ENCODE results near the gene ACOX3.

ACOX3 gene

DNA sequence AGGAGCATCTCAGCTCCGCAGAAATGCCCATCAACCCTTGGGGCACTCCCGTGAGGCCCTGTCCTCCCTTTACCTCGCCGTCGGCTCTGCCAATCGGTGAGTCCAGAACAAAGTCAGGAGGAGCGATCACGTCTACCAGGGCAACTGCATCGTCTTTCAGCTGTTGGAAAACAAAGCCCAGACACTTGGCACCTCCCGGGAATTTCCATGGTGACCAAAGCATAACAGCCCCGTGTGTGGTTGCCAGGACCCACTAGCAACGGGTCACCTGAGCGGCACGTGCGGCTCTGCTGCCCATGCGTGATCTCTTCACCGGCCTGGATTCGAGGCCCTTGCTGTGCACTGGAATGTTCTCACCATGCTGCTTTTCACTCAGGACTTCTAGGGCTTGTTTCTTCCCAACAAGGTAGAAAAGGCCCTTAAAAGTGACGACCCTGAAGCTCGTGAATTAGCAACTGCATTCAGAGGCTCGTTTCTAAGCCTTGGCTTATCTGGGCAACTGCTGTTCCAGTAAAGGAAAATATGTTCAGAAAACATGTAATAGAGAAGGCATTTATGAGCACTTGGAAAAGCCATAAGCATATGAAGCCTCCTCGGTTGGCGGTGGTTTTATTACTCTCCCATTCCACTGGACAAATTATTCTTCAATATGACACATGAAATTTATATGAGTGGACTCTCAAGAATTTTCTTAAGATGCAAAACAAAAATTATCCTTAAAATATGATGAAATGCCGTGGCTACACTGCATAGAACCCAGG is 69.5 kb downstream of the ACOX3 start:
- DNase-seq: no peak

DNA sequence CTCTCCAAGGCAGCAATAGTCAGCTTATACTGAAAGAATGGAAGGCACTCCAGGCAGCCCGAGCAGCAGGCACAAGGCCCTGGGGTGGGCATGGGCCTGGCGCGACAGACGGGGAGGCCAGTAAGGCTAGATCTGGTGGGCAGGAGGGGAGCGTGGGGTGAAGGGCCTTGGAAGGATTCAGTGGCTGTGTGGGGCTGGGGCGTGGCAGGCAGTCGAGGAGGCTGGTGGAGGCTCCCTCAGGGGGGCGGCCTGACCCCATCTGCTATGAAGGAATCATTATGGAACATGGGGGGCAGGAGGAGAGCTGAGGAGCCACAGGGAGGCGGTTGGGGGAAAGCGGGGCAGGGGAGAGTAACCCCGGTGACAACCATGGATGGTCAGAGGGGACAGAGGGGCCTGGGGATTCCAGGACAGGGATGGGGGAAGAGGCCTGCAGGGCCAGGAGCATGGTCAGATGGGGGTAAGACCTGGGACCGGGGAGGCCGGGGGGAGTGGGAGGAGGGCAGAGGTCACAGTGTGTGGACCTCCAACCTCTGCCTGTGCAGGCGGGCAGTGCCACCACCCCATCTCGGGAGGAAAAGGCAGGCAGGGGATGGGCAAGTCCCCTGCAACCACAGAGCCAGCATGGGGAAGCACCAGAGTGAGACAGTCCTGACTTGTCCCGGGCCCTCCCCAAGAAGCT is 70.3 kb downstream of the ACOX3 start:
- DNase-seq: no peak

DNA sequence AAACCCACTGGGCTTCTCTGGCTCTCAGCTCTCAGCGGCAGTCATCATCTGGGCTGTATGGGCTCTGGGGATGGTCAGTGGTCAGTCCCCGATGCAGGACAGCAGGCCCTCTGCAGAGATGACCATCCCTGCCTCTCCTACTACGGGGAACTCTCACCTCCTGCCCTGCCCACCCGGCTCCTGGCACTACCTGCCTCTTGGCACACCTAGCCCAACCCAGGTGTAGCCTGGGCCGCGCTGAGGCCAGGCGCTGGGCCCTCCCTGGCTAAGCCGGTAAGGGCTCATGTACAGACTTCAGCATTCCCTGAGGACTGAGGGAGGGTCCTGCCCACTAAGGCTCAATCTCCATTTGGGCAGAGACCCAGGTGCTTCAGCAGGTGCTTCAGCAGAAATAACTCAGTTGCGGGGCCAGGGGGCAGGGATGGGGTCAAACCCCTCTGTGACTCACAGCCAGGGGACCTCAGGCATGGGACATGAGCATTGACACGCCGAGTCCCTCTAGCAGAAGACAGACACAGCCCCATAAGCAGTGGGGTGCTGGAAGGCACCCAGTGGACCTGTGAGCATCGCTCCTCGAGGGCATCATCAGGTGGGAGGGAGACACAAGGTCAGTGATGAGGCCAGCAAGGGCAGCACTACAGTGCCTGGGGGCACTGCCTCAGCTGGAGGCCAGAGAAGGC is 71.0 kb downstream of the ACOX3 start:
- DNase-seq: no peak

DNA sequence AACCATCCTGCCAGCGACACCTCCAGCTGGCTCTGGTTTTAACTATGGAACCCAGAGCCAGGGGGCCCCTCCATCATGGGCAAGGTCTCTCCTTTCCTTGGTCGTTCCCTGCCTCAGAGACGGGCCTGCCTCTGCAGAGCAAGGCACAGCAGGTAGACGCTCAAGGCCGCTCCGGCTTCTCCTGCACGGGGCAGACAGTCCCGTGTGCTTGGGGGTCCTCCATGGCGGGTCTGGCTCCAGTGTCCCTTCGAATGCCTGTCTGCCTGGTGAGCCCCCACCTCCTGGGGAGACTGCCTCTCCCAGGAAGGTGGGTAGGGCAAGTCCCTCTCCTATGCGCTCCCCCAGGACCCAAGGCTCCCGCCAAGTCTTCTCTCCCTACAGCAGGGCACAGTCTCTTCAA is 71.5 kb downstream of the ACOX3 start:
- no peak for DNase-seq

DNA sequence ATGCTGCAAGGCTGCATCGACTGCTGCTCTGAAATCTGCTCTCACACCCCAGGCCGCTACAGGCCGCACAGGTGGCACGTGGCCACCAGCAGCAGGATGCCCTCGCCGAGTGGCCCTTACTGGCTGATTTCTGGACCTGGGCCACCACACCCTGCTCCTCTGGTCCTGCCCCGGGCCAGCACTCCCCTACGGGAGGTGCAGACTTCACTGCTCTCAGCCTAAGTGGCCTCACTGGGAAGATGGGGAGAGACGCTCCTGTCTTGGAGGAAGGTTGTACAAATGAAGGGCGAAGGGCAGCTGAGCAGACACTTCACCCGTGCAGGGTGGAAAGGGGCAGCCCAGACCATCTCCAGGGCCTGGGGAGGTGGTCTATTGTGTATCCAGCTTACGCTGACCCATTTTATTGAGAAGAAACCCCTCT is 72.5 kb downstream of the ACOX3 start:
- DNase-seq: no peak

DNA sequence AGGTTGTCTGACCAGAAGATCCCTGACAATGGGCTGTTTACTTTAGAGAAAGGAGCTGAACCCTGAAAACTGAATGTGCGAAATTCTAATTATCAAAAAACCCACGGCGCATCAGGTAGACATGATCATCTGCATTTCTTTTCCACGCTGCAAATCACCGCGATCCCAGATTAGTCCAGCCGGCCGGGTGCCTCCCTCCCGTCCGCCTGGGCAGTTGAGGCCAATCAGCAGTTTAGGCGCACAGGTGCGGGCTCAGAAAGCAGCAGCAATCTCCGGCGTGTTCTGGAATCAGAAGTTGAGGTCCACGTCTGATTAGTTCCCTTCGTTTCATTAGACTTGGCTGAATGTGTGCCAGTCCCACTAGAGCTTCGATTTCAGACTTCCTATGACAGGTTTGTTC is 73.9 kb downstream of the ACOX3 start:
- DNase-seq: no peak

DNA sequence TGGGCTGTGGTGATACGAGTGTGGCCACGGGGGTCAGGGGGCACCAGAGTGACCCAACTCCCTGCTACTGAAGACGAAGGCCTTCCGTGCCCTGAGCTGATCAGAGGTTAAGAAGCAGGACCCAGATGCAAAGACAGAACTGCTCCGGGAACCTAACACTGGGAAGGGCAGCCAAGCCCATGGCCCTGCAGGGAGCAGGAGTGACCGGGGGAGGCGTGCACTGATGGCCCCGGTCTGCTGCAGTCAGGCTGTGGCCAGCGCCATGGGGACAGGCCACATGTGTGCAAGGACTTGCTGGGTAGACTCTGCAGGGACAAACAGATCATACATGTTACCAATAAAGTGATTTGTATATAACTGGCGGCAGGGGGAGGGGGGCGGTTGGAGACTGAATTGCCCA is 74.6 kb downstream of the ACOX3 start:
- no peak for DNase-seq

DNA sequence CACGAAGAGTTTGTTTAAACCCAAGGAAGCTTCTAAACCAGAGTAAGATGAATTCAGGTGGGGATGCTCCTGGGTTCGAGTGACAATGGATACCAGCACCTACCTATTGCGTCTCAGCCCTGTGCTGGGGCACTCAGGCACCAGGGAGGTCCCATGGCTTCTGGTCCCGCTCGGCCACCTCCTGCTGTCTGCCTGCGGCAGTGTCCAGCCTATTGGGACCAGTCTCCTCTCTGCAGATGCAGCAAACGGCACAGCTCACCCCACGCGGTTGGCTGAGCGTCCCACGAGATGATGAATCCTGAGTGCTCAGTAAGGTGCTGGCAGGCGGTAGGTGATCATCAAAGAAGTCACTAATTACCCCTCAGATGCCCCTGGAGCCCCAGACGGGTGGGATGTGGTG is 75.2 kb downstream of the ACOX3 start:
- DNase-seq: no peak

DNA sequence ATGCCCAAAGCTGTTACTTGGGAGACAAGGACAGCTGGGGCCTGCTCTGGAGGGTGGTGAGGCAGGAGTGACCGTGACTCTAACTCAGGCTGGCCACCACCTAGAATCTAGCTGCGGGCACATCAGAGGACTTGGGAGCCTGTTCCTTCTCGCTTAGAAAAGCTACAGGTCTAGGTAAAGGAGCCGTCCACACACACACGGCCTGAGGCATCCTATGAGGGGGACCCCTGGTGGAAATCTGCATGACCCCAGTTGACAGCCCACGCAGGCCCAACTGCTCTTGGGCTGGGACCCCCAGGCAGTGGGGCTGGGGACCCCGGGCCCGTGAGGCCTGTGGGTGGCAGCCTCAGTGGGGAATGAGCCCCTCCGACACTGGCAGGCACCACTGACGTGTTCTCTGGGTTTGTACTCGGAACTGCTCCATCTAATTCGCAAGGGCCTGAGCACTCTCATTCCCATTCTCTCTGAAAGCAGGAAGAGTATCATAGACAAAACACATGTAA is 75.6 kb downstream of the ACOX3 start:
- DNase-seq: no peak

DNA sequence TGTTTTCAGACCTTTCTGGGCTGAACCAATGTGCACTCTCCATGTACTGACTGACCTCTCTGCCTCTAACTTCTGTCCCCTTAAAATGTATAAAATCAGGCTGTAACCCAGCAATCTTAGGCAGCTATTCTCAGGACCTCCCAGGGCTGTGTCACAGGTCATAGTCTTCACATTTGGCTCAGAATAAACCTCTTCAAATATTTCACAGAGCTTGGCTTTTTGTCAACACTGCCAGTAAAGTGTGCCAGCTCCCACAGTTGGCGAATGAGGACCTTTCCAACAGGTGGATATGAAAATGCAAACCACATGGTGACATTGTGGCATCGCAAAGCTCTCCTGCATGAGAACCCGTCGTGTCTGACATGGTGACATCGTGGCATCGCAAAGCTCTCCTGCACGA is 76.4 kb downstream of the ACOX3 start:
- DNase-seq: no peak

DNA sequence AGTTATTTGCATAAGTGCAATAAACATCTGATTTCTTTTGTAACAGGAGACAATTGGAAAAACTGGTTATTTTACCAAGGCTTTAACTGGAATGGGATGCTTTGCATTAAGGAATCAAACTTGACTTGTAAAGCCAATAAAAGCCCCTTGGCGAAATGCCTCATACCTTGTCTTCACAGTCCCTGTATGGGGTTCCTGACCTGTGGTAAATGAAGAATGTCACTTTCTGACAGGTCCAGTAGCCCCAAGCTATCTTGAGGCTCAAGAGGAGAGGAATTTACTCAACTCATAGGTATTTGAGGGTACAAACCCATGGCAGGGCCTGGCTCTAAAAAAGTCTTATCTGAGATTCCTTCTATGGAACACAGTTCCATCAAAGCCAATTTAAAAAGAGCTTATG is 78.0 kb downstream of the ACOX3 start:
- peak; percentile 83 for DNase-seq

DNA sequence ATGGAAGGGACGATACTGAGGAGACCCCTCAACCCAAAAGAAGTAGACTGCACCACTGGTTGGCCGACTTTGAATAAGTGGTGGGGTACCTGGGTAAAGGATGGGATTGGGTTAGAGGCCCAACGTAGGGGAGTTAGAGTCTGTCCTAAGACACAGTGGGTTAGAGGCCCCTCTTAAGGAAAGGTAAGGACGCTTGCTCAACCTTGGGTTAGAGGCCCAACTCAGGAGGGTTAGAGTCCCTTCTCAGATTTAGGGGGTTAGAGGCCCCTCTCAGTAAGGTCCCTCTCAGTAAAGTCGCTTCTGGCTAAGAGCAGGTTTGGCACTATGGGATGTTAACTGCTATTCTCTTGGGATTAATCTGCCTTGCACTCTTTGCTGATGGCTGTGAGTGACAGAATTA is 81.3 kb downstream of the ACOX3 start:
- DNase-seq: no peak

DNA sequence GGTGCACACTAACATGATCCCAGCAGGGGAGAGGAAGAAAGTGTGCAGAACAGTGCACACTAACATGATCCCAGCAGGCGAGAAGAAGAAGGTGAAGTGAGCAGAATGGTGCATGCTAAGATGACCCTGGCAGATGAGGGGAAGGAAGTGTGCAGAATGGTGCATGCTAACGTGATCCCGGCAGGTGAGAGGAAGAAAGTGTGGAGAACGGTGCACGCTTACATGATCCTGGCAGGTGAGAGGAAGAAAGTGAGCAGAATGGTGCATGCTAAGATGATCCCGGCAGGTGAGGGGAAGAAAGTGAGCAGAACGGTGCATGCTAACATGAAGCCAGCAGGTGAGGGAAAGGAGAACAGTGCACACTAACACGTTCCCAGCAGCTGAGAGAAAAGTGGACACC is 83.7 kb downstream of the ACOX3 start:
- DNase-seq: no peak

DNA sequence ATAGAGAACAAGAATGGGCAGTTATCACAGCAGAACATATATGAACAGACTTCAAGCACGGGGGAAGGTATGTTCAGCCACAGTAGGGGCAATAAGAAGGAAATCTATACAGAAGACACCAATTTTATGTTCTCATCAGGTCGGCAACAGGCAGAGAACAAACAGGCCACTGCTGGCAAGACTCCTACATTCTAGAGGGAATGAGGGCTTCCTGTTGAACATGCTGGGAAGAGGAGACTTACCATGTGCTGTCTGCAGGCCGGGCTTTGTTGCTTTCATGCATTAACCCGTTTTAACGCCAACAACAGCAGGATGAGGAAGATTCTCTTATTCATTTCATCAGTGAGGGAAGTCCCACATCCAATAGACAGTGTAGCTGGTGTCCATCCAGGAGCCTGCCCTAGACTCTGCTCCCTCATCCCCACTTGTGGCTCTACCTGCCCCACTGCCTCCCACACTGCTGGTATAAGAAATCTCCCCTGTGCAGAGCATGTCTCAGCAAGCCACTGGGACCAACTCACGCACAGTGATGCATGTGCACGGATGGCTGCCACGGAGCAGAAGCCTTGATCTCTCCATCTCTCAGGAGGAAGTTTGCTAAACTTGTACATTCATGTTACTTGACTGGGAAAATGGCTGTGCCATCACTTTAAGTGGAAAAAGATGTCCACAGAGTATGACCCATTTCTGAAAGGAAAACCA is 84.5 kb downstream of the ACOX3 start:
- no peak for DNase-seq

DNA sequence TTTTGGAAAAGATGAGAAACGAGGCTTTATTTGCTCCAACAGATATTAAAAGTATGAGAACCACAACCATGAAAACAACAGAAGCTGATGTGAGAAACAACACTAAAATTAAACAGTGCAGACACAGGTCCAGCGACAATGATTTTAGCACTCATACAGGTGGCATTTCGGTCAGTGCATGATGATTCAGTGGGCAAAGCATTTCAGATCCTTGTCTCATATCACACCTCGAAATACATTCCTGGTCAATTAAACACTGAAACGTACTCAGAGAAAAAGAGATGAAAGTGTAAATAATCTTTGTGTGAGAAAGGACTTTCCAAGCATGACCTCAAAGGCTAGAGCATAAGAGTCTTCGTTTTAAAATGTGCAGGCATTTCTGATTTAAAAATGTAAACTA is 85.2 kb downstream of the ACOX3 start:
- peak; percentile 15 for DNase-seq

DNA sequence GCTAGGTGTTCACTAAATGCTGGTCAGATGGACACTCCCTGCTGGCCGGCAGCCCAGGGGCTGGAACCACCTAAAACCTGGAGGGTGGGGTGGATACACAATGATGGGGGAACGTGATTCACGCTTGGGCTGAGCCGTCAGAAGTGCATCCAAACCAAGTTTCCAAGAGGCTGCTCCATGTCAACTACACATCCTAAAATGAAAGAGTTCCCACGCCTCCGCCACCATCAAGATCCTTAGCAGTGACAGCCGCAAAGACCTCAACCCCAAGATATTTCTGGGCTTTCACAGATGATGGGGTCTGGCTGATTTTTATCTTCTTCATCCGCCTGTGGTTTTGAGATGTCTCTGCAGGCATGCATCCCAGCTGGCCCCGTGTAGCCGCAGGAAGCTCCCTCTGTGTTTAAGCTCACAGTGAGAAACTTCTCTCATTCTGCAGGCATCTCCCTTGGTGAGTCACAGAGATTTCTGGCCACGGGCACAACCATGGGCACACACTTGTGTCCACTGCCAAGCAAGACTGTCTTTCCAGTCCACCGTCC is 86.5 kb downstream of the ACOX3 start:
- peak; percentile 12 for DNase-seq

DNA sequence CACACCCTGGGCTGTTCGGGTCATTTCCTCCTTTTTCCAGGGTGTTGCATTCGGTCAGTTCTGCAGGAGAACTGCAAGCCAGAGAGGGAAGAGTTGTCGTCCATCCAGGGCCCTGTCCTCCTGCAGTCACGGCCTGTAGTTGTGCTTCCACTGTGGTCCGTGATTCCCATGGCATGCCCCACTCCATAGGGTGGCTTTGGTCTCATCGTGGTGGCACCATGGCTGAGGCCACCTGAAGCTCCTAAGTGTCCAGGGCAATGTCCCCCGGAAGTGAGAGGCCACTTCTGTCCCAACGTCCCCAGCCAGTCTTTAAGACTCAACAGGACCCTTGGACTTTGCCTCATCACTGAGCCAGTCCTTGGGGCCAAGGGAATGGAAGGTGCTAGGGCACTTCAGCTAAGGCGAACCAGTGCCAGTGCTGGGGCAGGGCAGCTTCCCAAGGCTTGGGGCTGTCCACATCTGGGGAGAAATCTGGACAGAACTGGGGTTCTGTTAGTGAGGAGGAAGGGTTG is 87.3 kb downstream of the ACOX3 start:
- DNase-seq: no peak

DNA sequence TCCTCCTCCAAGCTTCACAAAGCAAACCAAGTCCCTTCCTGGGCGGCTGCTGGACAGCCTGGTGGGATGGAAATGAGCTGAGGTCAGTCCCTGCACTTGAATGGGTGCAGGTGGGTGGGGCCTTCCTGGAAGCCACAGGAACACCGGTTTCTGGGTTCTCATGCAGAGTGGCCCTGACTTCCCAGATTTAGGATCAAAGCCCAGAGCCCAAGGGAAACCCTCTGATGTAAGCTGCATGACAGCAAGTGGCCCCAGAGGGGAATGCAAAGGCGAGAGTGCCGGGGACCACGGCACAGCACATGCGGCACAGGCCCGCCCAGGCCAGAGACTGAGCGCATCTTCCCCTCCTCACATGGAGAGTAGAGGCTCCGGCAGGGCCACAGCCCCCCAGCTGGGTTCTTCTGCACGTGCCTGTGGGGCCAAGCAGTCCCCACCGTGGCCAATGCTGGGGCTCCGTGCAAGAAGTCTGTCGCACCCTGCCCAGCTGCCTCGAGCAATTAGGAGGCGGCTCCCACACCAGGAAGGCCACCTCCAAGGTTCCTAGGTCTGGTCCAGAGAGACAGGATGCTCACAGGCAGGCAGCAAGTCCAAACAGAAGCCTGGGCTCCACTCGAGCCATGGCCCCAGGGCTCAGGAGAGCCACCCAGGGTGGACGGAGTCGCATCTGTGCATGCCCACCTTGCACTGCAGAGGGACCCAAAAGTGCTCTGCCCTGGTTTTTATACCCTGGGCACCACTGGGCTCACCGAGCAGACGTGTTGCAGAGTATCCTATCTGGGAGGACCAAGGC is 88.0 kb downstream of the ACOX3 start:
- no peak for DNase-seq

DNA sequence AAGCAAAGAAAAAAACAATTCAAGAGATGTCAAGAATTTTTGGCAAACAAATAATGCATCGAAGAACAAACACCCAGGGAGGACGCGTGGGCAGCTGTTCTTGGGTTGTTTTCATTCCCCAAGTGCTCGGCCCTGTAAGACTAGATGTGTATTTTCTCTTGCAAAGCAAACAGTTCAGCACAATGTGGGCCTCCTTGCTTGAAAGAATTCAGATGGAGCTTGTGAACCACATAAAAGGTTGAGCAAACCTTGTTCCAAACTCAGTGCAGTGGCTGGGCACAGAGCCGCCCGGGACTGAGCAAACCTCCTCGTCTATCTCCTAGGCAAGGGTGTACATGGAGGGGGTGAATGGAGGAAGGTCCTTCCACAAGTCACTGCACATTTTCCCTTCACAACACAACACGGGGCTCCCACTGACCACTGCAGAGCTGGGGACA is 88.6 kb downstream of the ACOX3 start:
- no peak for DNase-seq

DNA sequence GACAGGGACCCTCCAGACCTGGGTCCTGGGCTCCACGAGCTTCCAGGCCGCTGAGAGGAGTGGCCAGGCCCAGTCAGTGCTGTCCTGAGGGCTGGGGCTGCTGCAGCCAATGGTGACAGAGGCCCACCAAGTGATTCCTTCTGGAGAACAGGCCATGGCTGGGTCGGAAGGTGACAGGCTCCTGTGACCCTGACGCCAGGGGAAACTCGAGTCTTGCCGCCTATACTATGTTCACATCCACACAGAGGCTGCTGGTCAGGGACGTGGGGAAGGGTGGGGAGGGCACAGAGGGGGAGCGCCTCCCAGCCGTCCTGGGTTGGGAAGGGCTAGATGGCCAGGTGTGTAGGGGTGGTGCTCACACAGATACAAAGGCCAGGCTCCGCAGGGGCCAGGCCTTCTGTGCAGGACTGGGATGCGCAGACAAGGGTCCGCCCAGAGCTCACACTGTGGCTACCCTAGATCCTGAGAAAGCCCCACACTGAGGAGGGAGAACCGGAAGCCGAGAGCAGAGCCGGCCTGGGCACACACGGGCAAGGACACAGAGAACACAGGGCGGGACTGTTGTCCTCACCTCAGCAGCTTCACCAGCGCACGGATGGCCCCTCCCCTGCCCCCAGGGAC is 89.6 kb downstream of the ACOX3 start:
- no peak for DNase-seq

DNA sequence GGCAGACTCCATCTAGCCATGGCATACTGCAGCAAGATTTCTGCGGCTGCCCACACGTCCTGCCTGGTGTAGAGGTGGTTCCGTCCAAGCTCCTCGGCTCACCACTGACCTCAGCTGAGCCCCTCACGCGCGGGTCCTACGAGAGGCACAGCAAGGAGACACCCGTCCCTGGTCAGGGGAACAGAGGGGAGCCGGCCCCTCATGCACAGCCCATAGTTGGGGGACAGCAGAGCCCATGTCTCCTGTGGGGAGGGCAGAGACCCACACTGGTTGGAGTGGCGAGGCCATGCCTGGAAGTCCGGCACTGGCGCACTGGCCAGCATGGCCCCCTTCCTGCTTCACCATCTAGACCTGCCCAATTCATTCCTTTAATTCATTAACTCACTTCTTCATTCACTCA is 90.2 kb downstream of the ACOX3 start:
- no peak for DNase-seq

All from NCI-H226 (cell line).